ENCODE measurements around the gene MEI4. TPM values are rescaled to one million over a fixed set of nuclear protein-coding genes. Genes with fewer than 3 reads are reported as not detected.
A peak's percentile ranks its signal among the peaks of the same experiment; 100 is the strongest.

MEI4 gene
- total and polyA plus RNA-seq, 2 of the 13 experiments (the other 11 are each of a cell fraction or from before 2014, with no cell fraction given): not detected

GRCh38 chr6:77630014-77630413, 22.8 kb upstream of the MEI4 start:
- DNase-seq (ENCODE audit: low spot score) (no peak), ATAC-seq (no peak), FAIRE-seq (no peak)
- ChIA-PET CTCF (ENCODE audit: low intra/inter-chr PET ratio, low total read pairs) (no interaction called here), POLR2A (no interaction called here)
- no peaks in the 10 kb centered on the region for H3K9me3 ChIP-seq (ENCODE audit: low read length)
- no peak overlapping the region for H3K4me2 ChIP-seq (ENCODE audit: low read depth, low read length)
- 2% methylated on average over 2 of the region's 2 CpGs for WGBS (ENCODE audit: low lambda C conversion rate)
- no peaks in the 10 kb centered on the region for H3K36me3 ChIP-seq (replicated peaks in 1 of 2; ENCODE audit: control insufficient read depth in 1 of 2, insufficient read depth in 2 of 2, low read length in 2 of 2)
- no peaks in the 10 kb centered on the region for H3K4me1 ChIP-seq (ENCODE audit: insufficient read depth, low read length)
- H3K79me2 ChIP-seq (ENCODE audit: insufficient read depth, low read length): no peaks in the 10 kb centered on the region
- no peak overlapping the region for H3K9ac ChIP-seq (ENCODE audit: insufficient read depth, low read depth, low read length)
- H3K4me3 ChIP-seq (replicated peaks in 1 of 3; ENCODE audit: insufficient read depth in 1 of 3, low read depth in 2 of 3, low read length in 3 of 3): no peak overlapping the region
- no peaks in the 10 kb centered on the region for H3K27me3 ChIP-seq (ENCODE audit: control insufficient read depth in 1 of 2, insufficient read depth in 2 of 2, low read length in 2 of 2)
- BruUV-seq (replicated peaks): no TSS peak
- in situ Hi-C loops (cut with HindIII; ENCODE audit: extremely low pct_ligation_motif_present, low pct_unique_long_range_greater_than_20kb) (no loop called here), intact Hi-C loops (cut with micrococcal nuclease; ENCODE audit: unreplicated experiment) (no loop called here)
- no peak overlapping the region for H3K27ac ChIP-seq (ENCODE audit: extremely low read length, insufficient read depth, low read length)
- TF ChIP-seq MAFK (conservative IDR thresholded peaks at IDR 0.05 in 1 of 2, IDR thresholded peaks at IDR 0.05 in 1 of 2; ENCODE audit: low read length in 2 of 2) (peak; percentile 80 to 87), ZSCAN21 (CRISPR knock-in tag; IDR thresholded peaks at IDR 0.05; ENCODE audit: borderline replicate concordance) (no peak), NFATC3 (CRISPR knock-in tag; IDR thresholded peaks at IDR 0.05) (no peak), NFKBIZ (CRISPR knock-in tag; IDR thresholded peaks at IDR 0.05) (no peak), XBP1 (CRISPR knock-in tag; IDR thresholded peaks at IDR 0.05) (no peak), MAFF (IDR thresholded peaks at IDR 0.05; ENCODE audit: low read depth, low read length) (peak; percentile 84)
- TF ChIP-seq, protein P1, sequence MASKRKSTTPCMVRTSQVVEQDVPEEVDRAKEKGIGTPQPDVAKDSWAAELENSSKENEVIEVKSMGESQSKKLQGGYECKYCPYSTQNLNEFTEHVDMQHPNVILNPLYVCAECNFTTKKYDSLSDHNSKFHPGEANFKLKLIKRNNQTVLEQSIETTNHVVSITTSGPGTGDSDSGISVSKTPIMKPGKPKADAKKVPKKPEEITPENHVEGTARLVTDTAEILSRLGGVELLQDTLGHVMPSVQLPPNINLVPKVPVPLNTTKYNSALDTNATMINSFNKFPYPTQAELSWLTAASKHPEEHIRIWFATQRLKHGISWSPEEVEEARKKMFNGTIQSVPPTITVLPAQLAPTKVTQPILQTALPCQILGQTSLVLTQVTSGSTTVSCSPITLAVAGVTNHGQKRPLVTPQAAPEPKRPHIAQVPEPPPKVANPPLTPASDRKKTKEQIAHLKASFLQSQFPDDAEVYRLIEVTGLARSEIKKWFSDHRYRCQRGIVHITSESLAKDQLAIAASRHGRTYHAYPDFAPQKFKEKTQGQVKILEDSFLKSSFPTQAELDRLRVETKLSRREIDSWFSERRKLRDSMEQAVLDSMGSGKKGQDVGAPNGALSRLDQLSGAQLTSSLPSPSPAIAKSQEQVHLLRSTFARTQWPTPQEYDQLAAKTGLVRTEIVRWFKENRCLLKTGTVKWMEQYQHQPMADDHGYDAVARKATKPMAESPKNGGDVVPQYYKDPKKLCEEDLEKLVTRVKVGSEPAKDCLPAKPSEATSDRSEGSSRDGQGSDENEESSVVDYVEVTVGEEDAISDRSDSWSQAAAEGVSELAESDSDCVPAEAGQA (IDR thresholded peaks at IDR 0.05; ENCODE audit: low read depth): no peak
- TF ChIP-seq, protein P1 (CRISPR knock-in tag; IDR thresholded peaks at IDR 0.05; ENCODE audit: borderline replicate concordance): no peak
- TF ChIP-seq, protein P2, sequence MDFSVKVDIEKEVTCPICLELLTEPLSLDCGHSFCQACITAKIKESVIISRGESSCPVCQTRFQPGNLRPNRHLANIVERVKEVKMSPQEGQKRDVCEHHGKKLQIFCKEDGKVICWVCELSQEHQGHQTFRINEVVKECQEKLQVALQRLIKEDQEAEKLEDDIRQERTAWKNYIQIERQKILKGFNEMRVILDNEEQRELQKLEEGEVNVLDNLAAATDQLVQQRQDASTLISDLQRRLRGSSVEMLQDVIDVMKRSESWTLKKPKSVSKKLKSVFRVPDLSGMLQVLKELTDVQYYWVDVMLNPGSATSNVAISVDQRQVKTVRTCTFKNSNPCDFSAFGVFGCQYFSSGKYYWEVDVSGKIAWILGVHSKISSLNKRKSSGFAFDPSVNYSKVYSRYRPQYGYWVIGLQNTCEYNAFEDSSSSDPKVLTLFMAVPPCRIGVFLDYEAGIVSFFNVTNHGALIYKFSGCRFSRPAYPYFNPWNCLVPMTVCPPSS (IDR thresholded peaks at IDR 0.05): no peak
- TF ChIP-seq, protein P3, sequence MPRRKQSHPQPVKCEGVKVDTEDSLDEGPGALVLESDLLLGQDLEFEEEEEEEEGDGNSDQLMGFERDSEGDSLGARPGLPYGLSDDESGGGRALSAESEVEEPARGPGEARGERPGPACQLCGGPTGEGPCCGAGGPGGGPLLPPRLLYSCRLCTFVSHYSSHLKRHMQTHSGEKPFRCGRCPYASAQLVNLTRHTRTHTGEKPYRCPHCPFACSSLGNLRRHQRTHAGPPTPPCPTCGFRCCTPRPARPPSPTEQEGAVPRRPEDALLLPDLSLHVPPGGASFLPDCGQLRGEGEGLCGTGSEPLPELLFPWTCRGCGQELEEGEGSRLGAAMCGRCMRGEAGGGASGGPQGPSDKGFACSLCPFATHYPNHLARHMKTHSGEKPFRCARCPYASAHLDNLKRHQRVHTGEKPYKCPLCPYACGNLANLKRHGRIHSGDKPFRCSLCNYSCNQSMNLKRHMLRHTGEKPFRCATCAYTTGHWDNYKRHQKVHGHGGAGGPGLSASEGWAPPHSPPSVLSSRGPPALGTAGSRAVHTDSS (CRISPR knock-in tag; conservative IDR thresholded peaks at IDR 0.05): no peak
- TF ChIP-seq, protein P4, sequence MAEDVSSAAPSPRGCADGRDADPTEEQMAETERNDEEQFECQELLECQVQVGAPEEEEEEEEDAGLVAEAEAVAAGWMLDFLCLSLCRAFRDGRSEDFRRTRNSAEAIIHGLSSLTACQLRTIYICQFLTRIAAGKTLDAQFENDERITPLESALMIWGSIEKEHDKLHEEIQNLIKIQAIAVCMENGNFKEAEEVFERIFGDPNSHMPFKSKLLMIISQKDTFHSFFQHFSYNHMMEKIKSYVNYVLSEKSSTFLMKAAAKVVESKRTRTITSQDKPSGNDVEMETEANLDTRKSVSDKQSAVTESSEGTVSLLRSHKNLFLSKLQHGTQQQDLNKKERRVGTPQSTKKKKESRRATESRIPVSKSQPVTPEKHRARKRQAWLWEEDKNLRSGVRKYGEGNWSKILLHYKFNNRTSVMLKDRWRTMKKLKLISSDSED (CRISPR knock-in tag; IDR thresholded peaks at IDR 0.05): no peak
- no peak overlapping the region for H2AFZ ChIP-seq (ENCODE audit: low read length)
- no peaks in the 10 kb centered on the region for H4K20me1 ChIP-seq (ENCODE audit: insufficient read depth, low read length)

All from HepG2 (cell line).